Measurements from ENCODE around the gene NIPSNAP2.
"Not testable (repeated sequence)": the region's sequence is repeated elsewhere in the genome, so short reads cannot be mapped to it uniquely, and the experiment has no call there.

Gene NIPSNAP2

DNA sequence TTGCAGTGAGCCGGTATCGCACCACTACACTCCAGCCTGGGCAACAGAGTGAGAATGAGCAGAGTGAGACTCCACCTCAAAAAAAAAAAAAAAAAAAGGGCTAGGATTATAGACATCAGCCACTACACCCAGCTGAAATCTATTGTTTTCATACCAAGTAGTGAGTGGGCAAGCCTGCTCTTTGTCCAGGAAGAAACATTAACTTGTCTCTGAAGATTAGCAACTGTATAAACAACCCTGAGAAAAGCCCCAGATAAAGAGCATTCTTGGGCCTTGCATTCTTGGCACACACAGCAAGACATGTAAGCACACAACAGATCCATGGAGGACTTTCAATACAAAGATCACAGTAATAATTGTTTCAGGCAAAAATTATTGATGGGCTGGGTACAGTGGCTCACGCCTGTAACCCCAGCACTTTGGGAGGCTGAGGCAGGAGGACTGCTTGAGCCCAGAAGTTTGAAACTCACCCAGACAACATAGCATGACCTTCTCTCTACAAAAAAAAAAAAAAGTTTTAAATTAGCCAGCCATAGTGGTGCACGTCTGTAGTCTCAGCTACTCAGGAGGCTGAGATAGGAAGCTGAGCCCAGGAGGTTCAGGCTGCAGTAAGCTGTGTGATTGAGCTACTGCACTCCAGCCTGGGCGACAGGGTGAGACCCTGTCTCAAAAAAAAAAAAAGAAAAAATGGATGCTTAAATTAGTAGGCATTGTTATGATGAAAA lies 82.5 kb downstream of the NIPSNAP2 start:
- no peak overlapping the region for H3K4me3 ChIP-seq (ENCODE audit: control insufficient read depth, low read depth, low read length)
- TF ChIP-seq, protein P1, sequence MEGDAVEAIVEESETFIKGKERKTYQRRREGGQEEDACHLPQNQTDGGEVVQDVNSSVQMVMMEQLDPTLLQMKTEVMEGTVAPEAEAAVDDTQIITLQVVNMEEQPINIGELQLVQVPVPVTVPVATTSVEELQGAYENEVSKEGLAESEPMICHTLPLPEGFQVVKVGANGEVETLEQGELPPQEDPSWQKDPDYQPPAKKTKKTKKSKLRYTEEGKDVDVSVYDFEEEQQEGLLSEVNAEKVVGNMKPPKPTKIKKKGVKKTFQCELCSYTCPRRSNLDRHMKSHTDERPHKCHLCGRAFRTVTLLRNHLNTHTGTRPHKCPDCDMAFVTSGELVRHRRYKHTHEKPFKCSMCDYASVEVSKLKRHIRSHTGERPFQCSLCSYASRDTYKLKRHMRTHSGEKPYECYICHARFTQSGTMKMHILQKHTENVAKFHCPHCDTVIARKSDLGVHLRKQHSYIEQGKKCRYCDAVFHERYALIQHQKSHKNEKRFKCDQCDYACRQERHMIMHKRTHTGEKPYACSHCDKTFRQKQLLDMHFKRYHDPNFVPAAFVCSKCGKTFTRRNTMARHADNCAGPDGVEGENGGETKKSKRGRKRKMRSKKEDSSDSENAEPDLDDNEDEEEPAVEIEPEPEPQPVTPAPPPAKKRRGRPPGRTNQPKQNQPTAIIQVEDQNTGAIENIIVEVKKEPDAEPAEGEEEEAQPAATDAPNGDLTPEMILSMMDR (conservative IDR thresholded peaks at IDR 0.05; ENCODE audit: control insufficient read depth, insufficient read depth, low read depth, low read length) = no peak
- DNase-seq (ENCODE audit: low read depth) = peak; percentile 73

DNA sequence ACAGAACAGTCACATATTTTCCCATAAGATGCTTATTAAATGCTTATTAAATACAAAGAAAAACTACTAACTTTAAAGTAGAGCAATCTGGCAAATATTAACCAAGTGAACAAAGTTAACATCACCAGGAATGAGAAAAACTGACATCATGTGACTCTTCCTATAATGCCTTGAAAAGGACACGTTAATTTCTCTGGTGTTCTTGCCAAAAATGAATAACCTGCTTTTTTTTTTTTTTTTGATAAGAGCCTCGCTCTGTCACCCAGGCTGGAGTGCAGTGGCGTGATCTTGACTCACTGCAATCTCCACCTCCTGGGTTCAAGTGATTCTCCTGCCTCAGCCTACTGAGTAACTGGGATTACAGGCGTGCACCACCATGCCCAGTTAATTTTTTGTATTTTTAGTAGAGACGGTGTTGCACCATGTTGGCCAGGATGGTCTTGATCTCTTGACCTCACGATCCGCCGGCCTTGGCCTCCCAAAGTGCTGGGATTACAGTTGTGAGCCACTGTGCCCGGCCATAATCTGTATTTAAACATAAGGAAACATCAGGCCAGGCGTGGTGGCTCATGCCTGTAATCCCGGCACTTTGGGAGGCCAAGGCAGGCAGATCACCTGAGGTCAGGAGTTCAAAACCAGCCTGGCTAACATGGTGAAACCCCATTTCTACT lies 83.2 kb downstream of the NIPSNAP2 start:
- not testable (repeated sequence) for DNase-seq (ENCODE audit: low read depth); H3K4me3 ChIP-seq (ENCODE audit: control insufficient read depth, low read depth, low read length)

DNA sequence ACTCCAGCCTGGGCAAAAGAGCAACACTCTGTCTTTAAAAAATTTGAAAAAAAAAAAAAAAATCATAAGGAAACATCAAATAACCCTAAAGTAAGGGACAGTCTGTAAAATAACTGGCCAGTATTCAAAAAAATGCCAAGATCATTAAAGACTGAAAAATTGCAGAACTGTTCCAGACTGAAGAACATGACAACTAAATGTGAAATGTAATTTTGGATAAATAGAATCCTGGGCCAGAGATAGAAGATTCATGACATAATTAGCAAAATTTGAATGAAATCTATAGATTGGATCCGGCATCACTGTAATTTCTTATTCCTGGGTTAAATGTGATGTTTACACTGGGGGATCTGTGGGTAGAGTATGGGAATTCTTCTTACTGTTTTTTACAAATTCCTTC lies 83.9 kb downstream of the NIPSNAP2 start:
- TF ChIP-seq, protein P1 (conservative IDR thresholded peaks at IDR 0.05; ENCODE audit: control insufficient read depth, insufficient read depth, low read depth, low read length) = no peak
- DNase-seq (ENCODE audit: low read depth) = no peak

DNA sequence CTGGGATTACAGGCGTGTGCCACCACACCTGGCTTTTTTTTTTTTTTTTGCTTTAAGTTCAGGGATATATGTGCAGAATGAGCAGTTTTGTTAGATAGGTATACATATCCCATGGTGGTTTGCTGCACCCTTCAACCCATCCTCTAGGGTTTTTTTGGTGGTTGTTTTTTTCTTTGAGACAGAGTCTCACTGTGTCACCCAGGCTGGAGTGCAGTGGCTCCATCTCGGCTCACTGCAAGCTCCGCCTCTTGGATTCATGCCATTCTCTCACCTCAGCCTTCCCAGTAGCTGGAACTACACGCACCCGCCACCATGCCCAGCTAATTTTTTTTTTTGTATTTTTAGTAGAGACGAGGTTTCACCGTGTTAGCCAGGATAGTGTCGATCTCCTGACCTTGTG lies 84.4 kb downstream of the NIPSNAP2 start:
- not testable (repeated sequence) for DNase-seq (ENCODE audit: low read depth); H3K4me3 ChIP-seq (ENCODE audit: control insufficient read depth, low read depth, low read length)

More for the DNA sequence above, 83.9 kb downstream of the NIPSNAP2 start:
- H3K4me3 ChIP-seq (ENCODE audit: control insufficient read depth, low read depth, low read length) = no peak overlapping the region

All from fibroblast of mammary gland (primary cell).